SK-N-SH (cell line): ENCODE data around the gene BTG1. TPM values are rescaled to one million over a fixed set of nuclear protein-coding genes. Genes with fewer than 3 reads are reported as not detected.

Source experiments
- CTCF ChIA-PET: fragments of 300-600, 350-600 bp; formaldehyde crosslinking; extraction: SDS; loops from one replicate; lab custom pipeline; 2021; lab: Yijun Ruan, JAX
- POLR2A ChIA-PET: fragments of 350-600 bp; sonication (Branson Sonifier 250); formaldehyde crosslinking; extraction: SDS; loops from one replicate; lab custom pipeline; 2020; ENCODE audit warnings: antibody characterized with exemption, inconsistent platforms; lab: Yijun Ruan, JAX
- DNase-seq: peaks from one replicate; pipeline ENCODE4 v3.0.0; 2012
- H2AFZ ChIP-seq: fragments of 200-600 bp; sonication (generic); 2 replicates; pipeline ENCODE4 v1.8.1; 2016; ENCODE audit warnings: antibody characterized with exemption, mild to moderate bottlenecking, low read depth
- H3F3A ChIP-seq: fragments of 200-600 bp; sonication (generic); replicated peaks from 2 replicates; pipeline ENCODE3; 2016; ENCODE audit warnings: antibody characterized with exemption, mild to moderate bottlenecking; ENCODE audit not compliant: insufficient read depth
- H3K27ac ChIP-seq, 2 experiments: fragments of 200-500 bp in 1 of 2; fragments of 200-600 bp in 1 of 2; sonication (Bioruptor generic) in 1 of 2; sonication (generic), shearing (Covaris generic) in 1 of 2; 2 replicates each; pipeline versions ENCODE4 v1.5.1 to v1.6.1; 2014 to 2016; ENCODE audit warnings: low read depth in 2 of 2, inconsistent platforms in 1 of 2, low read length in 1 of 2, mild to moderate bottlenecking in 1 of 2, mixed read lengths in 1 of 2
- H3K27me3 ChIP-seq: fragments of 200-600 bp; sonication (generic), shearing (Covaris generic); 2 replicates; pipeline ENCODE4 v1.6.1; 2016; ENCODE audit warnings: mixed run types; ENCODE audit not compliant: insufficient read depth
- H3K36me3 ChIP-seq, 2 experiments: fragments of 200-500 bp in 1 of 2; fragments of 200-600 bp in 1 of 2; sonication (Bioruptor generic) in 1 of 2; sonication (generic) in 1 of 2; replicated peaks in 1 of 2; 2 replicates each; pipeline versions ENCODE3 to v1.5.1; 2014 to 2016; ENCODE audit warnings: low read length in 1 of 2, mild to moderate bottlenecking in 1 of 2; ENCODE audit not compliant: insufficient read depth in 2 of 2, control insufficient read depth in 1 of 2
- H3K4me1 ChIP-seq, 2 experiments: fragments of 200-500 bp in 1 of 2; fragments of 200-600 bp in 1 of 2; sonication (Bioruptor generic) in 1 of 2; sonication (generic), shearing (Covaris generic) in 1 of 2; 2 replicates each; pipeline versions ENCODE4 v1.5.1 to v1.6.1; 2014 to 2016; ENCODE audit warnings: low read depth in 1 of 2, low read length in 1 of 2, mixed run types in 1 of 2; ENCODE audit not compliant: insufficient read depth in 2 of 2, control insufficient read depth in 1 of 2
- H3K4me2 ChIP-seq: fragments of 200-600 bp; sonication (generic), shearing (Covaris generic); 2 replicates; pipeline ENCODE4 v1.6.1; 2017; ENCODE audit warnings: mixed run types
- H3K4me3 ChIP-seq, 2 experiments: fragments of 200-500 bp in 1 of 2; fragments of 200-600 bp in 1 of 2; sonication (Bioruptor generic) in 1 of 2; sonication (generic), shearing (Covaris generic) in 1 of 2; 2 replicates each; pipeline versions ENCODE4 v1.5.1 to v1.8.1; 2014 to 2016; ENCODE audit warnings: low read depth in 2 of 2, inconsistent platforms in 1 of 2, low read length in 1 of 2, mild to moderate bottlenecking in 1 of 2, mixed read lengths in 1 of 2, moderate library complexity in 1 of 2
- H3K79me2 ChIP-seq: fragments of 200-600 bp; sonication (generic); 2 replicates; pipeline ENCODE4 v1.8.1; 2017; ENCODE audit warnings: mild to moderate bottlenecking; ENCODE audit not compliant: insufficient read depth
- H3K9ac ChIP-seq: fragments of 200-600 bp; sonication (generic); 2 replicates; pipeline ENCODE4 v1.6.1; 2017; ENCODE audit warnings: mixed run types
- H3K9me2 ChIP-seq: fragments of 200-600 bp; sonication (generic); 2 replicates; pipeline ENCODE4 v1.6.1; 2017; ENCODE audit warnings: mixed run types
- H3K9me3 ChIP-seq: fragments of 200-600 bp; sonication (generic); 2 replicates; pipeline ENCODE4 v1.6.1; 2017; ENCODE audit warnings: mixed run types, mild to moderate bottlenecking, moderate library complexity
- H4K20me1 ChIP-seq: fragments of 200-600 bp; sonication (generic); 2 replicates; pipeline ENCODE4 v1.6.1; 2017; ENCODE audit warnings: mild to moderate bottlenecking, mixed run types; ENCODE audit not compliant: insufficient read depth
- ELF1 ChIP-seq: IDR thresholded peaks from 2 replicates; pipeline ENCODE4 v1.4.0; 2012
- FOSL2 ChIP-seq: IDR thresholded peaks from 2 replicates; pipeline ENCODE4 v1.4.0; 2012; ENCODE audit warnings: low read depth, mild to moderate bottlenecking, moderate library complexity, borderline replicate concordance
- GABPA ChIP-seq: IDR thresholded peaks from 2 replicates; pipeline ENCODE4 v1.4.0; 2012; ENCODE audit warnings: low read depth, mild to moderate bottlenecking
- RCOR1 ChIP-seq: fragments of 150-350 bp; IDR thresholded peaks from 2 replicates; pipeline ENCODE4 v1.6.1; 2017; ENCODE audit warnings: antibody characterized with exemption, low read length
- TCF12 ChIP-seq: IDR thresholded peaks from 2 replicates; pipeline ENCODE4 v1.4.0; 2012
- TEAD4 ChIP-seq: IDR thresholded peaks from 2 replicates; pipeline ENCODE4 v1.4.0; 2012; ENCODE audit warnings: mild to moderate bottlenecking, borderline replicate concordance; ENCODE audit not compliant: insufficient read depth
- YY1 ChIP-seq: IDR thresholded peaks from 2 replicates; pipeline ENCODE4 v1.4.0; 2012; ENCODE audit warnings: low read depth, mild to moderate bottlenecking
- polyA plus RNA-seq, 3 experiments: library from polyadenylated mRNA; depleted of rRNA; stranded (reverse); fragments of >200 nt; gene quantifications; 2 replicates each; pipeline ENCODE4 v1.2.3, GENCODE V29; 2012
- TF ChIP-seq, protein P1 (sequence below): fragments of 200-600 bp; sonication (generic); IDR thresholded peaks from 2 replicates; pipeline ENCODE4 v1.6.1; 2017; ENCODE audit warnings: antibody characterized with exemption, mild to moderate bottlenecking, moderate library complexity
- TF ChIP-seq, protein P2 (sequence below): IDR thresholded peaks from 2 replicates; pipeline ENCODE4; 2012
- TF ChIP-seq, protein P3 (sequence below): fragments of 150-350 bp; IDR thresholded peaks from 2 replicates; pipeline ENCODE4 v1.6.1; 2017; ENCODE audit warnings: antibody characterized with exemption, low read length, low read depth, borderline replicate concordance
- TF ChIP-seq, protein P4 (sequence below): IDR thresholded peaks from 2 replicates; pipeline ENCODE4 v1.4.0; 2012; ENCODE audit warnings: low read depth, borderline replicate concordance
- TF ChIP-seq, protein P5 (sequence below): IDR thresholded peaks from 2 replicates; pipeline ENCODE4 v1.4.0; 2012; ENCODE audit warnings: low read depth, borderline replicate concordance

The BTG1 gene
- polyA plus RNA-seq, 1 of the 3 experiments (the other 2 are of a cell fraction): 28.3 TPM

DNA sequence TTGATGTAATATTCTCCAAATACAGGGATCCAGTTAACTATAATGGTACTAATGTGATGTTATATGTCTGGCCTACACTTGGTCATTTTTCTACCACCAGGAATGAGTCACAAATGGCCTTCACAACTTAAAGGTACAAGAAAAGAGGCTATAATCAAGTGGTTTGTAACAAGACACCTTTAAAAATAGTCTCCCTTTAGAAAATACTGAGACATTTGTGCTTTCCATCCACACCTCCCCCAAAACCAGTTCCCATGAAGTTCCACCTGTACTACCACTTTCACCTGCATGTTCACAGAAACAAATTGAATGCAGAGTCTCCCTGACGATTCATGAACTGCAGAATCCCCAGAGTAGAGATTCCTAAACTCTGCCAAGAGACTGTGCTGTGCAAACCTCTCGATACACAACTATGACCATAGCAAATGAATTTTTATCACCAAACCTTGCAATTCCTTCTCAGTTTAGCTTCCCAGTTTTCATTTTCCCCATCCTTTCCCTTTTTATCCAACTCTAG lies 6.0 kb downstream of the BTG1 start (continued):
- TF ChIP-seq, protein P1, sequence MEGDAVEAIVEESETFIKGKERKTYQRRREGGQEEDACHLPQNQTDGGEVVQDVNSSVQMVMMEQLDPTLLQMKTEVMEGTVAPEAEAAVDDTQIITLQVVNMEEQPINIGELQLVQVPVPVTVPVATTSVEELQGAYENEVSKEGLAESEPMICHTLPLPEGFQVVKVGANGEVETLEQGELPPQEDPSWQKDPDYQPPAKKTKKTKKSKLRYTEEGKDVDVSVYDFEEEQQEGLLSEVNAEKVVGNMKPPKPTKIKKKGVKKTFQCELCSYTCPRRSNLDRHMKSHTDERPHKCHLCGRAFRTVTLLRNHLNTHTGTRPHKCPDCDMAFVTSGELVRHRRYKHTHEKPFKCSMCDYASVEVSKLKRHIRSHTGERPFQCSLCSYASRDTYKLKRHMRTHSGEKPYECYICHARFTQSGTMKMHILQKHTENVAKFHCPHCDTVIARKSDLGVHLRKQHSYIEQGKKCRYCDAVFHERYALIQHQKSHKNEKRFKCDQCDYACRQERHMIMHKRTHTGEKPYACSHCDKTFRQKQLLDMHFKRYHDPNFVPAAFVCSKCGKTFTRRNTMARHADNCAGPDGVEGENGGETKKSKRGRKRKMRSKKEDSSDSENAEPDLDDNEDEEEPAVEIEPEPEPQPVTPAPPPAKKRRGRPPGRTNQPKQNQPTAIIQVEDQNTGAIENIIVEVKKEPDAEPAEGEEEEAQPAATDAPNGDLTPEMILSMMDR: no peak
- TF ChIP-seq, protein P2, sequence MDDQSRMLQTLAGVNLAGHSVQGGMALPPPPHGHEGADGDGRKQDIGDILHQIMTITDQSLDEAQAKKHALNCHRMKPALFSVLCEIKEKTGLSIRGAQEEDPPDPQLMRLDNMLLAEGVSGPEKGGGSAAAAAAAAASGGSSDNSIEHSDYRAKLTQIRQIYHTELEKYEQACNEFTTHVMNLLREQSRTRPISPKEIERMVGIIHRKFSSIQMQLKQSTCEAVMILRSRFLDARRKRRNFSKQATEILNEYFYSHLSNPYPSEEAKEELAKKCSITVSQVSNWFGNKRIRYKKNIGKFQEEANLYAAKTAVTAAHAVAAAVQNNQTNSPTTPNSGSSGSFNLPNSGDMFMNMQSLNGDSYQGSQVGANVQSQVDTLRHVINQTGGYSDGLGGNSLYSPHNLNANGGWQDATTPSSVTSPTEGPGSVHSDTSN: no peak
- TF ChIP-seq RCOR1: no peak
- no peak for TF ChIP-seq TEAD4
- TF ChIP-seq, protein P3, sequence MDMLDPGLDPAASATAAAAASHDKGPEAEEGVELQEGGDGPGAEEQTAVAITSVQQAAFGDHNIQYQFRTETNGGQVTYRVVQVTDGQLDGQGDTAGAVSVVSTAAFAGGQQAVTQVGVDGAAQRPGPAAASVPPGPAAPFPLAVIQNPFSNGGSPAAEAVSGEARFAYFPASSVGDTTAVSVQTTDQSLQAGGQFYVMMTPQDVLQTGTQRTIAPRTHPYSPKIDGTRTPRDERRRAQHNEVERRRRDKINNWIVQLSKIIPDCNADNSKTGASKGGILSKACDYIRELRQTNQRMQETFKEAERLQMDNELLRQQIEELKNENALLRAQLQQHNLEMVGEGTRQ: no peak
- TF ChIP-seq TCF12: 0 out of 2 replicates have a peak, but pooled peaks have one; percentile 18
- TF ChIP-seq GABPA: no peak
- TF ChIP-seq YY1: no peak
- TF ChIP-seq, protein P4, sequence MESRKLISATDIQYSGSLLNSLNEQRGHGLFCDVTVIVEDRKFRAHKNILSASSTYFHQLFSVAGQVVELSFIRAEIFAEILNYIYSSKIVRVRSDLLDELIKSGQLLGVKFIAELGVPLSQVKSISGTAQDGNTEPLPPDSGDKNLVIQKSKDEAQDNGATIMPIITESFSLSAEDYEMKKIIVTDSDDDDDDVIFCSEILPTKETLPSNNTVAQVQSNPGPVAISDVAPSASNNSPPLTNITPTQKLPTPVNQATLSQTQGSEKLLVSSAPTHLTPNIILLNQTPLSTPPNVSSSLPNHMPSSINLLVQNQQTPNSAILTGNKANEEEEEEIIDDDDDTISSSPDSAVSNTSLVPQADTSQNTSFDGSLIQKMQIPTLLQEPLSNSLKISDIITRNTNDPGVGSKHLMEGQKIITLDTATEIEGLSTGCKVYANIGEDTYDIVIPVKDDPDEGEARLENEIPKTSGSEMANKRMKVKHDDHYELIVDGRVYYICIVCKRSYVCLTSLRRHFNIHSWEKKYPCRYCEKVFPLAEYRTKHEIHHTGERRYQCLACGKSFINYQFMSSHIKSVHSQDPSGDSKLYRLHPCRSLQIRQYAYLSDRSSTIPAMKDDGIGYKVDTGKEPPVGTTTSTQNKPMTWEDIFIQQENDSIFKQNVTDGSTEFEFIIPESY: no peak
- peak; percentile 45; the same call in 1 of the 2 replicates for TF ChIP-seq FOSL2

DNA sequence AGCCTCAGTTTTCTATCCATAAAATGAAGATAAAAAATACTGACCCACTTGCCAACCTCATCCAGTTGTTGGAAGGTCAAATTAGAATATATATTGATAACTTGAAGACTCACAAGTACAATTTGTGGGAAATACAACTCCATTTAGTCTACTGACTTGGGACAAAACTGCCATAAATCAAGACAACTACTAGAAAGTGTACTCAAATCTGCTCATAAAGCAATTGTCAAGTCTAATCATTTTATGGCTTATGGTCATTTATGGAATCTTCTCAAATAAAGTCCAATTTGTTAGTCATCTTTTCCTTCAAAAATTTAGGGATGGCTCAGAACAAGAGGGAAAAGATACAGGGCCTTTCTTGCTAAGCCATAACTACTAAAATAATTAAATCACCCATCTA lies 7.0 kb downstream of the BTG1 start:
- TF ChIP-seq, protein P5, sequence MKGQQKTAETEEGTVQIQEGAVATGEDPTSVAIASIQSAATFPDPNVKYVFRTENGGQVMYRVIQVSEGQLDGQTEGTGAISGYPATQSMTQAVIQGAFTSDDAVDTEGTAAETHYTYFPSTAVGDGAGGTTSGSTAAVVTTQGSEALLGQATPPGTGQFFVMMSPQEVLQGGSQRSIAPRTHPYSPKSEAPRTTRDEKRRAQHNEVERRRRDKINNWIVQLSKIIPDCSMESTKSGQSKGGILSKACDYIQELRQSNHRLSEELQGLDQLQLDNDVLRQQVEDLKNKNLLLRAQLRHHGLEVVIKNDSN: no peak
- TF ChIP-seq ELF1: no peak
- TF ChIP-seq, protein P2: peak; percentile 54; the same call in 1 of the 2 replicates
- peaks cover 49% of the 10 kb centered on the region for H3F3A ChIP-seq
- H3K9ac ChIP-seq: no peak overlapping the region
- H3K27me3 ChIP-seq: no peaks in the 10 kb centered on the region
- no peaks in the 10 kb centered on the region for H3K9me3 ChIP-seq
- peak overlapping the region; percentile 78 to 91 for H3K27ac ChIP-seq
- CTCF ChIA-PET: interaction anchor here (0.6 to 2.4 kb wide), 2 partner anchors 327 to 757 kb away, joined by 3 to 15 read pairs; no protein-coding TSS in a partner anchor
- no peak for DNase-seq
- peaks cover 18% of the 10 kb centered on the region for H4K20me1 ChIP-seq
- peak overlapping the region; percentile 81 for H3K4me2 ChIP-seq
- POLR2A ChIA-PET: interaction anchor here (1.1 kb wide), 1 partner anchor 31 kb away, joined by 3 read pairs; no protein-coding TSS in a partner anchor
- H3K4me1 ChIP-seq: peaks cover 22 to 52% of the 10 kb centered on the region in 2 experiments
- no peak overlapping the region for H2AFZ ChIP-seq
- H3K36me3 ChIP-seq: peaks cover 20 to 38% of the 10 kb centered on the region in 2 experiments
- no peaks in the 10 kb centered on the region for H3K9me2 ChIP-seq
- H3K79me2 ChIP-seq: peaks cover 94% of the 10 kb centered on the region
- H3K4me3 ChIP-seq: peak overlapping the region; percentile 25 to 89; a peak in 1 of 4 replicates
